Muscle of arm (tissue), 12 donors: ENCODE data around the gene TBR1. TPM values are rescaled to one million over a fixed set of nuclear protein-coding genes. Genes with fewer than 3 reads are reported as not detected.

Source experiments
- DNase-seq: peaks from one replicate; pipeline ENCODE4 v3.0.0-alpha.2; 2013
- polyA plus RNA-seq, 12 donors: library from polyadenylated mRNA; unstranded; fragments of 120-200 nt; gene quantifications; one replicate each; pipeline ENCODE4 v1.2.1, GENCODE V29; 2013; ENCODE audit not compliant: insufficient read length in 12 of 12

TBR1 gene
- polyA plus RNA-seq, 12 donors, result 0.04 to 0.38 (median 0.05) TPM; not detected in 7

- DNase-seq, result no peak
Observed at GRCh38 chr2:161414042-161415033, 1.8 kb upstream of the TBR1 start.

GRCh38 chr2:161415034-161415986 lies 787 bp upstream of the TBR1 start:
- DNase-seq, result no peak

- no peak for DNase-seq
Observed at GRCh38 chr2:161416708-161417437, 776 bp downstream of the TBR1 start.

DNA sequence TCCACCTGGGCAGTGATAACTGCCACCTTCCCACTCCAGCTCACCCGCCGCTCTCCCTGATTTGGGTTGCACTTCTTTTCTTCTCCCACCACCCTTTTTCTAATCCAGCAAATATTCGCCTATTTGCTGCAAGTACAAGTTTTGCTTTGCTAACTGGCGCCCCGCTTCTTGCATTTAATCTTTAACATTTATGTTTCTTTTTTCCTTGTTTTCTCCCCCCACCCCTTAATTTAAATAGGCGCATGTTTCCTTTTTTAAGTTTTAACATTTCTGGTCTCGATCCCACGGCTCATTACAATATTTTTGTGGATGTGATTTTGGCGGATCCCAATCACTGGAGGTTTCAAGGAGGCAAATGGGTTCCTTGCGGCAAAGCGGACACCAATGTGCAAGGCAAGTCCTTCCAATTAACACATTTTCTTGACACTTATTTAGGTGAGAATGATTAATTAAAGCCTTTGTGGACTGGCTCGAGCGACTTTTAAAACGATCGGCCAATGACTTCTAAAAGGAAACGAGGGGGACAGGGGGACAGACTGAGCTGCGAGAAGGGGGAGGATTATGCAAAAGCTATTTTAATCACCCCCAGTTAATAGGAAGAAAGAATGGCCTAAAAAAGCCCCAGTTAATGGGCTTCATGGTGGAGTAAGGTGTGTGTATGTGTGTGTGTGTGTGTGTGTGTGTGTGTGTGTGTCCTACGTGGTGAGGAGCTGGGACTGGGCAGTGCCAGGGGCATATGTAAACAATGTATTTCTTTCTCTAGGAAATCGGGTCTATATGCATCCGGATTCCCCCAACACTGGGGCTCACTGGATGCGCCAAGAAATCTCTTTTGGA lies 1.6 kb downstream of the TBR1 start:
- DNase-seq, result no peak

- DNase-seq, result no peak
Observed at GRCh38 chr2:161418275-161418714, 2.2 kb downstream of the TBR1 start.

DNA sequence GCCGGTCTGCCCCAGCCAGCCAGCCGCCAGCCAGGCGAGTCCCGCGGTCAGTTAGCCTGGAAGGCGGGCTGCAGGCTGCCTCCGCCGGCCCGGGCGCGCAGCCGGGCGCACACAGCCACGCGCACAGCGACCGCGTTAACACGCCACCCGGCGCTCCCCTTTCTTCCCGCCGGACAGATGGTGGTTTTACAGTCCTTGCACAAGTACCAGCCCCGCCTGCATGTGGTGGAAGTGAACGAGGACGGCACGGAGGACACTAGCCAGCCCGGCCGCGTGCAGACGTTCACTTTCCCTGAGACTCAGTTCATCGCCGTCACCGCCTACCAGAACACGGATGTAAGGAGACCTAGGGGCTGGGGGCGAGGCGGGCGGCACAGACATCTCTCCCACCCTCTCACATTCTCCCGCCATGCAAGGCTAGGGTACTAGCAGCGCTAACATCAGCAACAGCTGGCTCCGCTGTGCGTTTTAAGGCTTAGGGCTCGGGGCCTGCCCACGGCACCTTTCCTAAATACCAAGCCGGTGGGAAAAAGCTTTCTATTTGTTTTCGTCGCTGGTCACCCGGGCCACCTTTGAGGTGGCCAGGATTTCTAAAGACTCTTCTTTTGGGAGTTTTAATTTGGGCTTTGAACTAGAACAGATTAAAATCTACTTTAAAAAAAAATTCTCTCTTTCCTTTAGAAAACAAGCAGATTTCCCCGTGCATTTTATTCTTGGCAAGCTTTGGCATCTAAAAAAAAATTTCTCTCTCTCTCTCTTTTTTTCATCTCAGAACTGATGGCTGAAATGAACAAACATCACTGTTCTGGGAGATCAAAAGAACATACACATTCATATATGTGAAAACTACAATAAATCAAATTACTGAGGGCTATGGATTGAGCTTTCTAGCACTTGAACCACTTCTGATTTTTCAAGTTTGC lies 2.9 kb downstream of the TBR1 start:
- DNase-seq, result no peak

GRCh38 chr2:161419638-161420190 lies 3.6 kb downstream of the TBR1 start:
- DNase-seq, result no peak

GRCh38 chr2:161420406-161421074 lies 4.4 kb downstream of the TBR1 start:
- DNase-seq, result no peak

- DNase-seq, result no peak
Observed at GRCh38 chr2:161421686-161422085, 5.6 kb downstream of the TBR1 start.

- DNase-seq, result no peak
Observed at GRCh38 chr2:161422816-161423403, 6.8 kb downstream of the TBR1 start.

DNA sequence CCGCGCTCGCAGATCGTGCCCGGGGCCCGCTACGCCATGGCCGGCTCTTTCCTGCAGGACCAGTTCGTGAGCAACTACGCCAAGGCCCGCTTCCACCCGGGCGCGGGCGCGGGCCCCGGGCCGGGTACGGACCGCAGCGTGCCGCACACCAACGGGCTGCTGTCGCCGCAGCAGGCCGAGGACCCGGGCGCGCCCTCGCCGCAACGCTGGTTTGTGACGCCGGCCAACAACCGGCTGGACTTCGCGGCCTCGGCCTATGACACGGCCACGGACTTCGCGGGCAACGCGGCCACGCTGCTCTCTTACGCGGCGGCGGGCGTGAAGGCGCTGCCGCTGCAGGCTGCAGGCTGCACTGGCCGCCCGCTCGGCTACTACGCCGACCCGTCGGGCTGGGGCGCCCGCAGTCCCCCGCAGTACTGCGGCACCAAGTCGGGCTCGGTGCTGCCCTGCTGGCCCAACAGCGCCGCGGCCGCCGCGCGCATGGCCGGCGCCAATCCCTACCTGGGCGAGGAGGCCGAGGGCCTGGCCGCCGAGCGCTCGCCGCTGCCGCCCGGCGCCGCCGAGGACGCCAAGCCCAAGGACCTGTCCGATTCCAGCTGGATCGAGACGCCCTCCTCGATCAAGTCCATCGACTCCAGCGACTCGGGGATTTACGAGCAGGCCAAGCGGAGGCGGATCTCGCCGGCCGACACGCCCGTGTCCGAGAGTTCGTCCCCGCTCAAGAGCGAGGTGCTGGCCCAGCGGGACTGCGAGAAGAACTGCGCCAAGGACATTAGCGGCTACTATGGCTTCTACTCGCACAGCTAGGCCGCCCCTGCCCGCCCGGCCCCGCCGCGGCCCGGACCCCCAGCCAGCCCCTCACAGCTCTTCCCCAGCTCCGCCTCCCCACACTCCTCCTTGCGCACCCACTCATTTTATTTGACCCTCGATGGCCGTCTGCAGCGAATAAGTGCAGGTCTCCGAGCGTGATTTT lies 7.6 kb downstream of the TBR1 start:
- DNase-seq, result no peak

- no peak for DNase-seq
Observed at GRCh38 chr2:161424394-161424769, 8.3 kb downstream of the TBR1 start.

- no peak for DNase-seq
Observed at GRCh38 chr2:161424891-161425727, 9.0 kb downstream of the TBR1 start.

DNA sequence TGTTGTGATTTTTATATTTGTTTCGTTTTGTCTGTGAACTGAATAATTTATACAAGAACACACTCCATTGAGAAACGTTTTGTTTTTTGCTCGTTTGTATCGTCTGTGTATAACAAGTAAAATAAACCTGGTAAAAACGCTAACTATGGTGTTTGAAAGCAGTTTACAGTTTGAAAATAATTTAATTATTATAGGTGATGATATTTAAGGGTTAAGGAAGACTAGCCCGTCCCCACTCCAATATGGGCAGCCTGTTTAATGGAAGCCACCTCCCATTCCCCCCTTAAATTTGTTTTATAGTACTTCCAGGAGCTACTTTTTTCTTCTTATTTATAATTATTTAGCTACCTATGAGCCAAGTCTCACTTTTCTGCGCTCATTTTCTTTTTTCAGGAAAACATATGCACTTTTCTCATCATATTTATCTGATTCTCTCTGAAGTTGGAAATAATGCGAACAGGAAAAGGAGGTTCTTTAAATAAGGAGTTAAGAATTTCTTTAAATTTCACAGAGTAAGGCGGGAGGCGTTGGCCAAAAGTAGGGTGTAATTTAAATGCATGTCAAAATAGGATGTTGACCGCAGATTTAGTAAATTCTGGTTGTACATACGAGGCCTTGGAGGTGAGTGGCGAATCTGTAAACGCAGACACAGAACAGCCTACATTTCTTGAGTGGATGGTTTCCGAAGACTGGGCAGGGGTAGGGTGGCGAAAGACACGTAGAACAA lies 9.8 kb downstream of the TBR1 start:
- no peak for DNase-seq

DNA sequence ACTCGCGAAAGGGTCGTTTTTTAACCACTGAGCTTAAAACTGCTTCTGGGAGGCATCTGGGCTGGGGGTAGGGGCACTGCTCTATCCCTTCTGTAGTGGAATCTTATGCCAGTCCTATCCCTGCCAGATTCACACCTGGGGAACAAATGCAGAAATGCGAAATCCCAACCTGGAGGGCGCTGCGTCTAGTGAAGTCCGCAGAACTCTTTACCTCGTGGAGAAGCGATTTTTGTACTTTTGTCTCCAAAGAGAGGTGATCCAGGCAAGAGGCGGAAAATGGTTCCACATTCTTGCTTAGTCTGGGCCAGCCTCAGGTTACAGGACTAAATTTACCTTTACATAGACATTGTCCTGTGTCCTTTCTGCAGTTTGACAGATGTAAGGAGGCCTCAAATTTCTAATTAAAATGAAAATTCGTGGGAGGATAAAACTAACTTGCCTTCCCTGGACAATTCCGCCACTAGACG lies 10.4 kb downstream of the TBR1 start:
- DNase-seq, result no peak
